Brain microvascular endothelial cell (primary cell): Measurements from ENCODE around the gene TBKBP1.
"Not testable (repeated sequence)": the region's sequence is repeated elsewhere in the genome, so short reads cannot be mapped to it uniquely, and the experiment has no call there.

ENCODE experiments used
- DNase-seq: peaks from one replicate; pipeline ENCODE4 v3.0.0-alpha.2; 2020
- H3K27ac ChIP-seq: fragments of 250-450 bp; sonication (Bioruptor Pico); 2 replicates; pipeline ENCODE4 v1.5.1; 2020; ENCODE audit warnings: mild to moderate bottlenecking, moderate library complexity
- H3K27me3 ChIP-seq: fragments of 250-450 bp; sonication (Bioruptor Pico); replicated peaks from 2 replicates; pipeline ENCODE4 v1.5.1; 2020; ENCODE audit warnings: mild to moderate bottlenecking
- H3K36me3 ChIP-seq: fragments of 250-450 bp; sonication (Bioruptor Pico); replicated peaks from 2 replicates; pipeline ENCODE4 v1.5.1; 2020; ENCODE audit warnings: mild to moderate bottlenecking
- H3K4me3 ChIP-seq: 2 replicates; pipeline ENCODE4 v1.5.1; 2011; ENCODE audit warnings: low read depth, mild to moderate bottlenecking, control low read depth, low read length, moderate library complexity
- CTCF ChIP-seq: IDR thresholded peaks from 2 replicates; pipeline ENCODE4 v1.5.1; 2011; ENCODE audit warnings: low read depth, mild to moderate bottlenecking, moderate library complexity, low read length, control low read depth, inconsistent platforms; ENCODE audit errors: missing control alignments
- in situ Hi-C: cut with HindIII; loops from 2 replicates; pipeline ENCODE4 v1.10.0; 2017; ENCODE audit warnings: low sequenced_read_pairs, low pct_ligation_motif_present

The TBKBP1 gene

GRCh38 chr17:47676199-47676472, 17.8 kb upstream of the TBKBP1 start:
- Histone ChIP-seq H3K27ac (no peak overlapping the region), H3K27me3 (no peaks in the 10 kb centered on the region), H3K36me3 (peaks cover 95% of the 10 kb centered on the region), H3K4me3 (no peak overlapping the region)
- DNase-seq, result no peak
- in situ Hi-C loops, result no loop called here
- TF ChIP-seq CTCF, result no peak

GRCh38 chr17:47676510-47677165, 17.3 kb upstream of the TBKBP1 start:
- Histone ChIP-seq H3K27ac (no peak overlapping the region), H3K27me3 (no peaks in the 10 kb centered on the region), H3K36me3 (peaks cover 96% of the 10 kb centered on the region), H3K4me3 (no peak overlapping the region)
- no peak for DNase-seq
- in situ Hi-C loops, result no loop called here
- TF ChIP-seq CTCF, result no peak

- in situ Hi-C loops, result no loop called here
- DNase-seq, result no peak
- no peak for TF ChIP-seq CTCF
- Histone ChIP-seq H3K36me3 (peaks cover 95% of the 10 kb centered on the region), H3K4me3 (no peak overlapping the region), H3K27ac (no peak overlapping the region), H3K27me3 (no peaks in the 10 kb centered on the region)
Measured at GRCh38 chr17:47678196-47678595, 15.8 kb upstream of the TBKBP1 start.

- DNase-seq, result no peak
- no peak for TF ChIP-seq CTCF
- in situ Hi-C loops, result no loop called here
- Histone ChIP-seq H3K4me3 (no peak overlapping the region), H3K27me3 (no peaks in the 10 kb centered on the region), H3K27ac (no peak overlapping the region), H3K36me3 (peaks cover 82% of the 10 kb centered on the region)
Measured at GRCh38 chr17:47682138-47682537, 11.8 kb upstream of the TBKBP1 start.

- in situ Hi-C loops, H3K27me3 ChIP-seq, H3K4me3 ChIP-seq, H3K27ac ChIP-seq, DNase-seq: not testable (repeated sequence)
- H3K36me3 ChIP-seq, result peaks cover 76% of the 10 kb centered on the region
Measured at GRCh38 chr17:47682727-47683126, 11.2 kb upstream of the TBKBP1 start.

GRCh38 chr17:47684025-47684424, 9.9 kb upstream of the TBKBP1 start:
- Histone ChIP-seq H3K27ac (no peak overlapping the region), H3K36me3 (peaks cover 63% of the 10 kb centered on the region)
- no peak for TF ChIP-seq CTCF

More at GRCh38 chr17:47684025-47684424, 9.9 kb upstream of the TBKBP1 start:
- in situ Hi-C loops, result no loop called here
- no peak for DNase-seq
- no peak overlapping the region for H3K4me3 ChIP-seq
- no peaks in the 10 kb centered on the region for H3K27me3 ChIP-seq
